ENCODE results near the gene PPP1R13L. TPM values are rescaled to one million over a fixed set of nuclear protein-coding genes. Genes with fewer than 3 reads are reported as not detected.

The PPP1R13L gene
- total and polyA plus RNA-seq, 2 donors (not counting 1 experiment from before 2014, with no cell fraction given), result 7.4 to 9.2 TPM

DNA sequence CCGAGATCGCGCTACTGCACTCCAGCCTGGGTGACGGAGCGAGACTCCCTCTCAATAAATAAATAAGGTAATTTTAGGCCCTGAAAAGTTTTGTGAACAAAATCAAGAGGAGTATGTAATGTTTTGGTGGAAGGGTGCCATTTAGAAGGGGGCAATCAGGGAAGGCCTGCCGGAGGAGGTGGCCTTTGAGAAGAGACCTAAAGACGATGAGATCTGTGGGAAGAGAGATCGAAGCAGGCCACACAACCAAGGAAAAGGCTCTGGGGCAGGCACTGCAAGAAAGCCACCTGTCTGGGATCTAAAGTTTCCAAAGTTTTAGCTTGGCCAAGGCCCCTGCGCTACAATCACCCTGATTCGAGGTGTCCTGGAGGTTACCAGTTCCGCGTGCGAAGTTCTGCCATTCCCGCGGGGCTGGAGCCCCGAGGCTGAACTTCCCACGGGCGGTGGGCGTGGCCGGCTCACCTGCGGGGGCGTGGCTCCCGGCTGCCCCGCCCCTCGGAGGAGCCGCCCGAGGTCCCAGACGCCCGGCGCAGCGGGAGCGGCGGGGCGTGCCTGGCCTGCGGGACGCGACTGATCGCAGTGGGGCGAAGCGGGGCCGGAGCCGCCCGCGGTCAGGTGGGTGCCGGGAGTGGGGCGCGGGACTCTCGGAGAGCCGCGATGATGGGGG lies 64.5 kb downstream of the PPP1R13L start, which contains the start of gene KLC3:
Gene KLC3 (plus strand): TSS at position 519 of the 667 bp plus-strand sequence. CDS start 4,792 bp downstream, outside the sequence.
- peaks cover 0 to 10% (median 0%) of the 10 kb centered on the region in 3 donors for H3K9me3 ChIP-seq (ENCODE audit: control extremely low read depth in 1 of 3, control insufficient read depth in 2 of 3, insufficient read depth in 1 of 3, low read length in 2 of 3)
- H3K36me3 ChIP-seq (replicated peaks in 1 of 2; ENCODE audit: control extremely low read depth in 1 of 2, control insufficient read depth in 1 of 2, extremely low read depth in 1 of 2, insufficient read depth in 2 of 2, low read length in 1 of 2), result no peaks in the 10 kb centered on the region
- 5% methylated on average over 45 of the region's 50 CpGs for WGBS (ENCODE audit: insufficient coverage)
- H3K79me2 ChIP-seq (ENCODE audit: control insufficient read depth, insufficient read depth, low read length), result no peaks in the 10 kb centered on the region
- H2AFZ ChIP-seq (ENCODE audit: insufficient read depth, low read depth, low read length, poor library complexity, severe bottlenecking), result peak within 1 kb of the TSS; percentile 70
- H3K27ac ChIP-seq (ENCODE audit: low read length in 2 of 2), result no peak within 1 kb of the TSS
- peak within 1 kb of the TSS in 2 of 5 experiments; percentile 28 to 33 for H3K4me3 ChIP-seq (ENCODE audit: control extremely low read depth in 1 of 5, extremely low read depth in 1 of 5, insufficient read depth in 1 of 5, low read depth in 2 of 5, low read length in 4 of 5)
- intact Hi-C loops (cut with micrococcal nuclease), result no loop called here
- no peak for ATAC-seq (ENCODE audit: low read depth)
- H4K20me1 ChIP-seq (ENCODE audit: control insufficient read depth, insufficient read depth, low read length, poor library complexity, severe bottlenecking), result no peaks in the 10 kb centered on the region
- ChIA-PET POLR2A (no interaction called here), CTCF (no interaction called here)
- H3K27me3 Mint-ChIP-seq, result peaks cover 35% of the 10 kb centered on the region
- peak within 1 kb of the TSS; percentile 73 for H3K4me3 Mint-ChIP-seq
- peak within 1 kb of the TSS; percentile 65 for H3K4me2 ChIP-seq (replicated peaks; ENCODE audit: low read depth, low read length, poor library complexity, severe bottlenecking)
- peaks cover 0 to 42% (median 6%) of the 10 kb centered on the region in 4 experiments for H3K27me3 ChIP-seq (replicated peaks in 1 of 4; ENCODE audit: control extremely low read depth in 1 of 4, control insufficient read depth in 3 of 4, insufficient read depth in 4 of 4, low read length in 3 of 4)
- no peaks in the 10 kb centered on the region for H3K9me3 Mint-ChIP-seq (ENCODE audit: insufficient read depth)
- TF ChIP-seq, protein P1, sequence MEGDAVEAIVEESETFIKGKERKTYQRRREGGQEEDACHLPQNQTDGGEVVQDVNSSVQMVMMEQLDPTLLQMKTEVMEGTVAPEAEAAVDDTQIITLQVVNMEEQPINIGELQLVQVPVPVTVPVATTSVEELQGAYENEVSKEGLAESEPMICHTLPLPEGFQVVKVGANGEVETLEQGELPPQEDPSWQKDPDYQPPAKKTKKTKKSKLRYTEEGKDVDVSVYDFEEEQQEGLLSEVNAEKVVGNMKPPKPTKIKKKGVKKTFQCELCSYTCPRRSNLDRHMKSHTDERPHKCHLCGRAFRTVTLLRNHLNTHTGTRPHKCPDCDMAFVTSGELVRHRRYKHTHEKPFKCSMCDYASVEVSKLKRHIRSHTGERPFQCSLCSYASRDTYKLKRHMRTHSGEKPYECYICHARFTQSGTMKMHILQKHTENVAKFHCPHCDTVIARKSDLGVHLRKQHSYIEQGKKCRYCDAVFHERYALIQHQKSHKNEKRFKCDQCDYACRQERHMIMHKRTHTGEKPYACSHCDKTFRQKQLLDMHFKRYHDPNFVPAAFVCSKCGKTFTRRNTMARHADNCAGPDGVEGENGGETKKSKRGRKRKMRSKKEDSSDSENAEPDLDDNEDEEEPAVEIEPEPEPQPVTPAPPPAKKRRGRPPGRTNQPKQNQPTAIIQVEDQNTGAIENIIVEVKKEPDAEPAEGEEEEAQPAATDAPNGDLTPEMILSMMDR (IDR thresholded peaks at IDR 0.05), result no peak
- TF ChIP-seq EZH2 (IDR thresholded peaks at IDR 0.05; ENCODE audit: borderline replicate concordance, insufficient read depth, low read depth, low read length, poor library complexity, severe bottlenecking), result no peak
- peak within 1 kb of the TSS; percentile 46 for H3K9ac ChIP-seq (ENCODE audit: low read length)
- H3K27ac Mint-ChIP-seq, result no peak within 1 kb of the TSS
- H3K4me1 ChIP-seq (ENCODE audit: control insufficient read depth in 2 of 2, insufficient read depth in 2 of 2, low read length in 2 of 2), result peaks cover 11 to 16% of the 10 kb centered on the region in 2 donors
- peaks cover 6% of the 10 kb centered on the region for H3K4me1 Mint-ChIP-seq
- DNase-seq, result peak; percentile 63

DNA sequence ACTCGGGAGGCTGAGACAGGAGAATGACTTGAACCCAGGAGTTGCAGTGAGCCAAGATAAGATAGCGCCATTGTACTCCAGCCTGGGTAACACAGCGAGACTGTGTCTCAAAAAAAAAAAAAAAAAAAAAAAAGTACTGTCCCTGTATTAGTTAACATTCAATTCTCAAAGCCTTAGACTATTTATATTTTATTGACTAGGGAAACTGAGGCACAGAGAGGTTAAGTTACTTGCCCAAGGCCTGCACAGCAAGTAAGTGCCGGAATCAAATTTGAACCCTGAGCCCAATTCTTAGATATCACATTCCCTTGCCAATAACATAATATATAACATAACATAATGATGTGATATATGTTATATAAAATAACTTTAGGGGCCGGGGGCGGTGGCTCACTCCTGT lies 65.2 kb downstream of the PPP1R13L start:
- TF ChIP-seq, protein P1 (IDR thresholded peaks at IDR 0.05), result no peak
- no peak for TF ChIP-seq EZH2 (IDR thresholded peaks at IDR 0.05; ENCODE audit: borderline replicate concordance, insufficient read depth, low read depth, low read length, poor library complexity, severe bottlenecking)
- peaks cover 6% of the 10 kb centered on the region for H3K4me1 Mint-ChIP-seq

More for the DNA sequence above, 65.2 kb downstream of the PPP1R13L start:
- POLR2A ChIA-PET, result no interaction called here
- H2AFZ ChIP-seq (ENCODE audit: insufficient read depth, low read depth, low read length, poor library complexity, severe bottlenecking), result no peak overlapping the region
- H3K36me3 ChIP-seq (replicated peaks in 1 of 2; ENCODE audit: control extremely low read depth in 1 of 2, control insufficient read depth in 1 of 2, extremely low read depth in 1 of 2, insufficient read depth in 2 of 2, low read length in 1 of 2), result no peaks in the 10 kb centered on the region
- H3K9me3 Mint-ChIP-seq (ENCODE audit: insufficient read depth), result no peaks in the 10 kb centered on the region
- no peaks in the 10 kb centered on the region for H3K79me2 ChIP-seq (ENCODE audit: control insufficient read depth, insufficient read depth, low read length)
- no peak for DNase-seq
- intact Hi-C loops (cut with micrococcal nuclease), result loop anchor here (2.0 to 10.0 kb wide), 2 partner anchors 31 to 555 kb away; partner anchors contain the start of gene ERCC2
- H3K27me3 ChIP-seq (replicated peaks in 1 of 4; ENCODE audit: control extremely low read depth in 1 of 4, control insufficient read depth in 3 of 4, insufficient read depth in 4 of 4, low read length in 3 of 4), result peaks cover 0 to 36% (median 6%) of the 10 kb centered on the region in 4 experiments
- no peak overlapping the region for H3K27ac ChIP-seq (ENCODE audit: low read length in 2 of 2)
- H3K9ac ChIP-seq (ENCODE audit: low read length), result no peak overlapping the region
- ATAC-seq (ENCODE audit: low read depth), result no peak
- H3K4me3 ChIP-seq (ENCODE audit: control extremely low read depth in 1 of 5, extremely low read depth in 1 of 5, insufficient read depth in 1 of 5, low read depth in 2 of 5, low read length in 4 of 5), result no peak overlapping the region
- H3K4me3 Mint-ChIP-seq, result no peak overlapping the region
- no peak overlapping the region for H3K27ac Mint-ChIP-seq
- peaks cover 31% of the 10 kb centered on the region for H3K27me3 Mint-ChIP-seq
- CTCF ChIA-PET, result interaction anchor here (1.2 to 1.8 kb wide), 3 partner anchors 19 to 556 kb away, joined by 3 to 11 read pairs (median 5); no protein-coding TSS in a partner anchor
- H3K4me2 ChIP-seq (replicated peaks; ENCODE audit: low read depth, low read length, poor library complexity, severe bottlenecking), result no peak overlapping the region
- WGBS (ENCODE audit: insufficient coverage), result no CpG with 5 or more reads among the region's 6 CpGs
- H3K4me1 ChIP-seq (ENCODE audit: control insufficient read depth in 2 of 2, insufficient read depth in 2 of 2, low read length in 2 of 2), result peaks cover 11 to 16% of the 10 kb centered on the region in 2 donors
- H3K9me3 ChIP-seq (ENCODE audit: control extremely low read depth in 1 of 3, control insufficient read depth in 2 of 3, insufficient read depth in 1 of 3, low read length in 2 of 3), result peaks cover 0 to 10% (median 0%) of the 10 kb centered on the region in 3 donors
- H4K20me1 ChIP-seq (ENCODE audit: control insufficient read depth, insufficient read depth, low read length, poor library complexity, severe bottlenecking), result no peaks in the 10 kb centered on the region

All from B cell (primary cell).